ENCODE measurements around the gene SCIMP. TPM values are rescaled to one million over a fixed set of nuclear protein-coding genes. Genes with fewer than 3 reads are reported as not detected.

SCIMP gene
- not detected in 2 replicates for total RNA-seq

GRCh38 chr17:5234645-5235576 is at the start of gene SCIMP:
TSS of gene SCIMP (minus strand) at chr17:5234860. CDS start at chr17:5234755, 105 bp downstream.

GRCh38 chr17:5281814-5282641 is 47.4 kb upstream of the SCIMP start, which contains the start of gene RABEP1:
TSS of gene RABEP1 (plus strand) at chr17:5282284. CDS start at chr17:5282487, 203 bp downstream.

GRCh38 chr17:5191541-5192417 is 42.9 kb downstream of the SCIMP start, which contains the start of gene ZNF594:
TSS of gene ZNF594 (minus strand) at chr17:5191868. CDS start at chr17:5184256, 7,612 bp downstream.

Other genes starting within 250 kb of the SCIMP start
- gene CAMTA2, start 247.2 kb downstream of the SCIMP start, total RNA-seq: 14.4 and 18.5 TPM in 2 replicates
- gene INCA1, start 237.3 kb downstream of the SCIMP start, total RNA-seq: 0.22 and 0.27 TPM in 2 replicates
- 86.4 and 132 TPM in 2 replicates for gene KIF1C, start 236.9 kb downstream of the SCIMP start, total RNA-seq
- gene SLC52A1, start 199.4 kb downstream of the SCIMP start, total RNA-seq: 0.07 TPM in 1 of 2 replicates, not detected in the other
- 1.7 and 2.4 TPM in 2 replicates for gene ZFP3, start 156.4 kb downstream of the SCIMP start, total RNA-seq
- 6.7 and 7.7 TPM in 2 replicates for gene ZNF232, start 123.0 kb downstream of the SCIMP start, total RNA-seq
- gene USP6, start 118.8 kb downstream of the SCIMP start, total RNA-seq: under 0.01 TPM in 1 of 2 replicates, not detected in the other
- 5.2 and 6.7 TPM in 2 replicates for gene ZNF594, start 43.0 kb downstream of the SCIMP start, total RNA-seq
- 59.4 and 66.9 TPM in 2 replicates for gene RABEP1, start 47.4 kb upstream of the SCIMP start, total RNA-seq
- 155 and 167 TPM in 2 replicates for gene NUP88, start 184.8 kb upstream of the SCIMP start, total RNA-seq
- gene RPAIN, start 185.3 kb upstream of the SCIMP start, total RNA-seq: 47.7 and 48.9 TPM in 2 replicates
- 414 and 439 TPM in 2 replicates for gene C1QBP, start 204.3 kb upstream of the SCIMP start, total RNA-seq
- 26.7 and 31.6 TPM in 2 replicates for gene DHX33, start 234.1 kb upstream of the SCIMP start, total RNA-seq